Stimulated activated CD4-positive, alpha-beta T cell treated with anti-CD3 and anti-CD28 coated beads, Interleukin-1b, Interleukin-23, amount 100 ng/mL, for 48 hours (primary cell): ENCODE results near the gene ISCU.
"Not testable (repeated sequence)": the region's sequence is repeated elsewhere in the genome, so short reads cannot be mapped to it uniquely, and the experiment has no call there.

Experiments
- DNase-seq: peaks from one replicate; pipeline ENCODE4 v3.0.0-alpha.2; 2020

Gene ISCU

DNA sequence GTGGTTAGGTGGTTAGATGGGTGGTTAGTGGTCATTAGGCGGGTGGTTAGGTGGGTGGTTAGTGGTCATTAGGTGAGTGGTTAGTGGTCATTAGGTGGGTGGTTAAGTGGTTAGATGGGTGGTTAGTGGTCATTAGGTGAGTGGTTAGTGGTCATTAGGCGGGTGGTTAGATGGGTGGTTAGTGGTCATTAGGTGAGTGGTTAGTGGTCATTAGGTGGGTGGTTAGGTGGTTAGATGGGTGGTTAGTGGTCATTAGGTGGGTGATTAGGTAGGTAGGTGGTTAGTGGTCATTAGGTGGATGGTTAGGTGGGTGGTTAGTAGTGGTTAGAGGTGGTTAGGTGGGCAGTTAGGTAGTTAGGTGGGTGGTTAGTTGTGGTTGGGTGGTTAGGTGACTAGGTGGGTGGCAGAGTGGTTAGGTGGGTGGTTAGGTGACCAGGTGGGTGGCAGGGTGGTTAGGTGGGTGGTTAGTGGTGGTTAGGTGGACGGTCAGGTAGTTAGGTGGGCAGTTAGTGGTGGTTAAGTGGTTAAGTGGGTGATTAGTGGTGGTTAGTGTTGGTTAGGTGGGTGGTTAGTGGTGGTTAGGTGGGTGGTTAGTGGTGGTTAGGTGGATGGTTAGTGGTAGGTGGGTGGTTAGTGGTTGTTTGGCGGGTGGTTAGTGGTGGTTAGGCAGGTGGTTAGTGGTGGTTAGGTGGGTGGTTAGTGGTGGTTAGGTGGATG lies 43.5 kb downstream of the ISCU start:
- no peak for DNase-seq

DNA sequence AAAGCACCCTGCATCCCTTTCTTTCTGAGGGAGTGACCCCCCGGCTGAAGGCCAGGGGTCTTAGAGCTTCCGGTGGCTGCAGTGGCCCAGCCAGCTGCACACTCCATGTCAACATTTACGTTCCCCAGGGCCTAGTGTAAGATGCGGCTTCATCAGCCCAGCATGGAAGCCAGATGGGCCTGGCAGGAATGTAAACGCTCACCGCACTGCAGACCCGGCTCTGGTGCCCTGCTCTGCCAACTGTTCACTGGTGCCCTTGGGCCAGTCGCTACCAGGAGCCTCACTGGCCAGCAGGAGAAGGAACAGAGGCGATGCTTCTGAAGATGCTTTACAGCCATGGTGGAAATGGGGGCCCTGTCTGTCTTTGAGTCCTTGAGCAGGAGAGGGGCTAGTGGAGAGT lies 44.1 kb downstream of the ISCU start:
- no peak for DNase-seq

DNA sequence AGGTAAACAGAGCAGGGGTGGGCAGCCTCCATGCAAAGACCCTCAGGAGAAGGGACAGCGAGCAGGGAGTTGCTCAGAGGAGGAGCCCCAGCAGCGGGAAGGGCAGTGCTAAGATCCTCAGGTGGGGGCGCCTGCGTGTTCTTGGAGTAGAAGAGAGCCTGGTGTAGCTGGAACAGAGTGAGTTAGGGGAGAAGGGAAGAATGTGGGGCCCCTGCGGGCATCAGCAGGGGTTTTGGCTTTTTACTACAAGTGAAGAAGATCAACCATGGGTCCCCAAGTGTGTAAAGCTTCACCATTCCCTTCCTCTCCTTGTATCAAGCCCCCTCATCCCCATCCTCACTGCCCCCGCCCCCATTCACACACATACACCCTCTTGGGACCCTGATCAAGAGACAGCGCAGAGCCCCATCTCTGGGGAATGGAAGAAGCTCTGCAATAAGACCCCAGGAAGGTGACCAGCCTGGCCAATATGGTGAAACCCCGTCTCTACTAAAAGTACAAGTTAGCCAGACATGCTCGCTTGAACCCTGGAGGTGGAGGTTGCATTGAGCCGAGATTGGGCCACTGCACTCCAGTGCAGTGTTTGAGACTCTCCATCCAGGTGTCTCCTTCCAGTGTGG lies 45.7 kb downstream of the ISCU start:
- DNase-seq: no peak

DNA sequence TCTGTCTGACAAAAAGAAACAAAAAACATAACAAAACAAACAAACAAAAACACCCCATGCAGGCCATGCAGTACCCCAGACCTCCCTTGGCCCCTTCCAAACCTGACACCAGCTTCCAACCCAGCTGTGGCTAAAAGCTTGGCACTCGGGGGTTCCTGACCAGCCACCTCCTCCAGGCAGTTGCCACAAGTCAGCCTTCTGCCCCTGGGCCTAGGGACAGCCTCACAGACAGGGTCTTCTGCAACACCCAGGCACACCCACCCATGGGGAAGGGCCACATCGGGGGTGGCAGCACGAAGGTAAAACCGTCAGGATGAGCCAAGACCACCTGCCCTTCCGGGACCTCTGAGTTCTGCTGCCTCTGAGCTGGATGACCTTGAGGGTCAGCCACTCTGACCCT lies 46.2 kb downstream of the ISCU start:
- DNase-seq: no peak

DNA sequence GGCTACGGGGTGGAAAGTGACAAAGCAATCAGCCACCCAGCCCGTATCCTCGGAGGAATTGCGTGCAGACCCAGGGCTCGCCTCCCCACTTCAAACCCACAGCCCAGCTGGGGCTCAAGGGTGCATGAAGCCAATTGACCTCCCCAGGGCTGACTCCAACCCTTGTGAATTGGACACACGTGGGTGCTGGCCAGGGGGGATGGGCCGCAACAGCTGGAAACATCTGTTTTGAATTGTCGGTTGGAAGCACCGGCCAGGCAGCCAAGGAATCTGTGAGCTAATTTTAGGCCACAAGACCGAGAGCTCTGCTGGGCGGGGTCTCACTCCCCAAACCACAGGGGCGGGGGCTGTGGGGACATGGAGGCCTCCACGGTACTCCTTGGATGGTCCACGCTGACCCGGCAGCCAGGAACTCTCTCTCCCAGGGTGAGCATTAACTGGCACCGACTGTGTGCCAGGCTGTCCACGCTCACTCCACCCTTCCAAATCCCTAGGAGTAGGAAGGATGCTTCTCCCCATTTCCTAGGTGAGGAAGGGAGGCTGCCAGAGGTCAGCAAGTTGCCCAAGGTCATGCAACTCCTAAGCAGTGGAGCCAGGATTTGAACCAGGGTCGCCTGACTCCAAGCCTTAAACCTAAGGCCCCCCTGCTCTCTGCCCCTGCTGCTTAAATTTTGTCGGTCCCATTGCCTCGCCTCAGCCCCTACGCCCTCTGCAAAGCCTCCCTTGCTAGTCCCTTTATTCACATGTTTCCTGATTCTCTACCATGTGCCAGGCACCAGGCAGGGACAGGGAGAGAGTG lies 47.3 kb downstream of the ISCU start:
- DNase-seq: no peak

DNA sequence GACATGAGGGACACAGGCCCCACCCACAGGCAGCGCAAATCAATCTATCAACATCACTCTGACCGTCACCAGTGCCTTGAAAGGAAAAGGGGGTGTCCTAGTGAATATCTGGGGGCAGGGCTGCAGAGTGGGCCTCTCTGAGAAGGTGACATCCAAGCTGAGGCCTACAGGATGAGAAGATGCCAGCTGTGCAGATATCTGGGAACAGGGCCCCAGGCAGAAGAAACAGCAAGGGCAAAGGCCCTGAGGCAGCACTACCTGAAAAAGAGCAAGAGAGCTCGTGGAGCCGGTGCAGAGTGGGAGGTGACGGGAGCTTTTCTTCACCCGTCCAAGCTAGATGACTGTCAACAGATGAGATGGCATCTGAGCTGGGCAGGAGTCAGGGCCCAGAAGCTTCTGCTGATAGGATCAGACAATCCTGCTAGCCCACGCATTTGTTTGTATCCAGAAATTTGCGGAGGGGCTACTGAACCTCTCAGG lies 48.0 kb downstream of the ISCU start:
- no peak for DNase-seq

DNA sequence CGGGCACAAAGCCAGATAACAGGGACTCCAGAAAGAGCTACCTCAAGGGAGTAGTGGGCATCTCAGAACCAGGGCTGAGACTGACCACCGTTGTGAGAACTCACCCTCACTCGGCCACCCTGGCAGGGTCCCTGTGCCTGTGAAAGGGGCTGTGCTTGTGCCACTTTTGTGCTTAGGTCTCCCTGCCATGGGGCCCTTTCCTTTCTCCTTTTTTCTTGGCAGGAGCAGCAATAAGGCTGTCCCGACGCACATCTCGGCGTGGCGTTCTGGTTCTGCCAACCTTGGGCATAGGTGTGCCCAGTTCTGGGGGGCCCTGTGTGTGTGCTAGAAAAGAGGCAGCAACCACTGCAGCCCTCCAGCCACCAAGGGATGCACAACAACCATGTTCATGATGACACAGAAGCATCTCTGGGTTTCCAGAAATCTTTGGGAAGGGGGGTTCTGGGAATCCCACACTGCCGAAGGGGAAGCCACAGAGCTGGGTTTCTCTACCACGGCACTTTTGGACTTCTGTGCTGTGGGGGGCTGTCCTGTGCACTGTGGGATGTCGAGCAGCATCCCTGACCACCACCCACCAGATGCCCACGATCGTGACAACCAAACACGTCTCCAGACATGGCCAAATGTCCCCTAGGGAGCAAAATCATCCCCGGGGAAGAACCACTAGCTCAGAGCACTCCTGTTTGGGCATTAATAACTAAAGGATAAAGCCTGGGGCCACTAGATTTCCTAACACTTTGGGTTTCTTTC lies 48.6 kb downstream of the ISCU start:
- DNase-seq: no peak

DNA sequence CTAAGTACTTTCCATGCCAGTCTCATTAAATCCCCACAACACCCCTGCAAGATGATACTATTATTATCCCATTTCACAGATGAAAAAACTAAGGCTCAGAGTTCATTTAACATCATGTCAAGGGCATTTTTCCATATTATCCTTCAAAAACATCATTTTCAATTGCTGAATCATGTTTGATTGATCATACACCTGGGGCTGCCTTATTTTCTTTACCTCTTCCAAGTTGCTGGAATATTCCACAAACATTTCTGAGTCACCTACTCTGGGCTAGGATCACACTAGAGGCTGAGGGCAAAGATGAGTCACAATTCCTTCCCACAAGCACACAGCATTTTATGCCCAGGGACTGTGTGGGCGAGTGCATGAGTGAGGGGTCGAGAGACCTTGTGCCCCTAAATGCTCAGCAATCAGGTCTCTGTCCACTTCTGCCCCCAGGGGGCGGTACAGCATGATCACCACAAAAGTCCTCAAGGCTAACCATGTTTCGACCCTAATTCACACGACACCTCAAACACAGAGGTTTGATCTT lies 49.6 kb downstream of the ISCU start:
- peak; percentile 55 for DNase-seq

DNA sequence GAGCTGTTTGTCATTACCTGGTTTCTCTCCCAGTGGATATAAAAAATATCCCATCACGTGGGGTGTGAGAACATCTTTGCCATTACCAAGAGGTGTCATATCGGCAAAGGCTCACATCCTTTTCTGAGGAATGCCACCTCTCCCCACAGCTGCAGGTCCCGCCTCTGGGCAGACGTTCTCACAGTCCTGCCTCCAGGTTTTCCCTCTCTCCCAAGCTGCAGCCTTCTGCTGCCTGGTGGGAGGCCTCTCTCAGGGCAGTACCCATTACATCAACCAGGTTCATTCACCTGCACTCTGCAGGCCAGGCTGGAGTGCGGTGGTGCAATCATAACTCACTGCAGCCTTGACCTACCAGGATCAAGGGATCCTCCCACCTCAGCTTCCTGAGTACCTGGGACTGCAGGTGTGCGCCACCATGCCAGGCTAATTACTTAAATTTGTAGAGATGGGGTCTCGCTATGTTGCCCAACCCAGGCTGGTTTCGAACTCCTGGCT lies 50.4 kb downstream of the ISCU start:
- DNase-seq: no peak

DNA sequence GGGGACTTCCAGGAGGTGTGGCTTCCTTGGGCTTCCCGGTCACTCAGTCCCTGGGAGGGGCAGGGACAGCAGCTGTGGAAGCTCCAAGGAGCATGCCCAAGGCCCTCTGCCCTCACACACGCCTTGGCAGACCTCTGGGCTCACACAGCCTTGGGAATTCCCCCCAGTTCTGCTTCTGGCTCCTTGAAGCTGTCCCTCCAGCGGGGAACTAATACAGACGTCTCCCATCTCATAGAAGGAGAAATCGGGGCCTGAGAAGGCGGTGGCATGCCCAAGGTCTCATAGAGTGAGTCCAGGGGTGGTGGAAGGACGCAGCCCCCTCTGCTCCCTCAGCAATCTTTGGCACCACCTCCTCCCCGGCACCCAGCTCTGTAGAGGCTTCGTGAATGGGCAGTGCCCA lies 51.2 kb downstream of the ISCU start:
- no peak for DNase-seq

DNA sequence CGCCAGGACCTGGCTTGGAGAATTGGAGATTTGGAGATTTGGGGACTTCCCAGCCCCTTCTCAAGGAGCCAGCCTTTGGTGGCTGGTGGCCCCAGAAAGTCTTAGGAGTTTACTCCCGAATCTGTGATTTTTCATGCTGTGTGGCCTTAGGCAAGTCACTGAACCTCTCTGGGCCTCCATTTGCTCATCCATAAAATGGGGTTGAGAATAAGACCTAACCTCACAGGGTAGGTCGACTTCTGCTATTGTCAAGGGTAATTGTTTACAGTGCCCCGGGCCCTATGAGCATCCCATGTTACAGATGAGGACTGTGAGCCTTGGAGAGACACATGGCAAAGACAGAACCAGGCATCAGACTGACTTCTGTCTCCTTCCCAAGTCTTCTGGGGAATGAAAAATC lies 51.6 kb downstream of the ISCU start:
- no peak for DNase-seq

DNA sequence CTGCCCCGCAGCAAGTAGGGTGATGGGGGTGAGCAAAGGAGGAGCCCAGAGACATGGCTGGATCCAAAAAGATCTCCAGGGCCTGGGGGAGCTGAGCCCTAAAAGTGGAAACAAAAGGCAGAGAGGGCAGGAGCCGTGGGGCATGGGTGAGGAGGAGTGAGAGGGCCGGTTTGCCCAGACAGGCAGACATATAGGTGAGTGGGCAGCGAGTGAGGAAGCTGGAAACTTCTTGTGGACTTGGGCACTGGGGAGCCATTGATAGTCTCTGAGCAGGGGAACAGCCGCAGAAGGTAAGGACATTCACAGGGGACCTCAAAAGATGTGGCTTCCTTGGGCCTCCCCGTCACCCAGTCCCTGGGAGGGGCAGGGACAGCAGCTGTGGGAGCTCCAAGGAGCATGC lies 52.2 kb downstream of the ISCU start:
- no peak for DNase-seq

DNA sequence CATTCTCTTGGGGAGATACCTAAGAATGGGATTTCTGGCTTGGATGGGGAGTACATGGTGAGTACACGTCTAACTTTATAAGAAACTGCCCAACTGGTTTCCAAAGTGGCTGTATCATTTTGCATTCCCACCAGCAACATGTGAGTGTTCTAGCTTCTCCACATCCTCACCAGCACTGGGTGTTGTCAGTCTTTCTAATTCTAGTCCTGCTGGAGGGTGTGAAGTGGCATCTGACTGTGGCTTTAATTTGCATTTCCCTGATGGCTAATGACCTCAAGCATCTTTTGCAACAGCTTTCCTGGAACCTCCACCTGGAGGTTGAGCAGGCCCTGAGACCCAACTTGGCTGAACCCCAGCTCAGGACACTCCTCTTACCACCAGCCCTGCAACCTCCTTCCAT lies 53.5 kb downstream of the ISCU start:
- no peak for DNase-seq

DNA sequence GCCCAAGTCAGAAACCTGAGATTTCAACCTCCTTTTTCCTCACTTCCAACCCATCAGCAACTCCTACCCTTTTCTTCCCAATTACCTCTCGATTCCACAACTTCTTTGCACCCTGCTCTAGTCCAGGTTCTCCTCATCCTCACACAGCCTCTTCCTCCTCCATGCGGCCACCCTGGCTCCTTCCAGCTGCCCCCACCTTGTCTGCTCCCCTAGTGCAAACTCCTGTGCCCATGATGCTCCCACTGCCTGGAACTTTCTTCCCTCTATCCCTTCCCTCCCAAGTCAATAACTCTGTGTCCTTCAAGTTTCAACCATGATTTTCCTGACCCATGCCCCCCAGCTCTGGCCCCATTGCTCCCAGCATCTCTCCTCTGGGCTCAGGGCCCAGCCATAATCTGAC lies 54.0 kb downstream of the ISCU start:
- no peak for DNase-seq

DNA sequence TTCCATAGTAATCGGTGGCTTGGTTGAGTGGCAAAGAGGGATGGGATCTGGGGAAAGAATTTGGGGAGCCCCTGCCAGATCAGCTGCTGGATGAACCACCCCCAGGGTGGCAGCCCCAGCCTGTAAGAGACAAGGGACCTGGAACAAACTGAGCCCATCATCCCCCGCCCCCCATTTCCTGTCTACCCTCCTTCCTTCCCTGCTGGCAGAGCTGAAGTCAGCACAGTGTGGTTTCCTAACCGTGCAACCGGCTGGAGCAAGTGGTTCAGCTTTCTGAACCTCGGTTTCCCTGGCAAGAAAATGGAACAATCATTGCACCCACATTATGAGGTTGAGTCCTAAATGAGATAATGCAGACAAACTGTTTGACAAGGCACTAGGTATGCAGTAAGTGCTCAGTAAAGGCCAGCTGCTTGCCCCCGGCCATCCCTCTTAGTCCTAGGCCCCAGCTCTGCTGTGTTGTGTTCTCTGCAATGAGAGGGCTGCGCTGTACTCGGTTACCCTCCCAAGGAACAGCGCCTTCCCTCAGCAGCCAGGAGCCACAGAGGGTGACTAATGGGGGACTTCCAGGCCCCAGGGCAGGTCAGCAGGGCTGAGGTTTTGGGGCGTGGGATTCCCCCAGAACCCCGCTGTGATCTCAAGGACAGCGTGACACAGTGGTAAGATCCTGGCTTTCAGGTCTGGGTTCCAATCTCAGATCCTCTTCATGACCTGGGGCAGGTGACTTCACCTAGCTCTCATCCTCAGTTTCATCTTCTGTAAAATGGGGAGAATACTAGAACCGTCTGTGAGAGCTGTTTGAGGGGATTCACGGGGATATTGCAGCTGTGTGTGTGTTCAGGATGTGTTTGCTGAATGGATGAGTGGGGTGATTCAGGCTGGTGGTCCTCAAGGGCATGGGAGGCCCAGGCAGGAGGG lies 54.8 kb downstream of the ISCU start:
- DNase-seq: peak; percentile 87

DNA sequence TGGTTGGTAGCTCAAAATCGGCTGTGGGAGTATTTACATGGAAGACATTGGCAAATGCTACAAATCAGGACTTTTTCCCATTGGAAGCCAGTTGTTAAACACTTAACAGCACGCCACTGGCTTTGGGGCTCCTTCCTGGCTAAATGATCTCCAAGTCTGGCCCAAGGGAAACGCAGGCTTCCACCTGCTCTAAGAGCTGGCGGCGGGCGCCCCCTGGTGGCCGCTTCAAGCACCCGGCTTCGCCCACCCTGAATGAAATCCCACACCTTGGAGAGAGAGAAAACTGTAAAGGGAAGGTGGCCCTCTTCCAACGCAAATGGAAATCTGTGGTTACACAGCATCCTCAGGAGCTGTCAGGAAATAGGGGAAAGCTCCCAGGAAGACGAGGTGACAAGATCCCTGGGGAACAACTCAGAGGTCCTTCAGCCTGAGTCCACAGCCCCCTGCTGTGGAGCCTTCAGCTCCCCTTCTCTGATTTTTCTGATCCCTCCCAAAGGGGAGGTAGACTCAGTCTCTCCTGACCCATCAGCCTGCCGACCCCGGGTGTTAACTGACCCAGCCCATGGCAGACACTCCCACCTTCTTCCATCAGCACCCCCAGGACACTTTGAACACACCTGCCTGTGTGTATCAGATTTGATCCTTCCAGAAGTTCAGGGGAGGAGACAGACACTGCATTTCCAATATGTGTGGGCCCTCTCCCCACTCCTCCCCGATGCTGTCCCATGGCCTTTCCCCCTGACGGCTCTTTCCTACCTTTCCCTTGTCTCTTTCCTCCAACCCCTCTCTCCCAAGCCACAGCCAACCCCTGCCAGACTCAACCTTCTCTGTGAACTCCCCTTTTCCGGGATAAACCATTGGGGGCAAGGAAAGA lies 55.9 kb downstream of the ISCU start:
- peak; percentile 73 for DNase-seq

DNA sequence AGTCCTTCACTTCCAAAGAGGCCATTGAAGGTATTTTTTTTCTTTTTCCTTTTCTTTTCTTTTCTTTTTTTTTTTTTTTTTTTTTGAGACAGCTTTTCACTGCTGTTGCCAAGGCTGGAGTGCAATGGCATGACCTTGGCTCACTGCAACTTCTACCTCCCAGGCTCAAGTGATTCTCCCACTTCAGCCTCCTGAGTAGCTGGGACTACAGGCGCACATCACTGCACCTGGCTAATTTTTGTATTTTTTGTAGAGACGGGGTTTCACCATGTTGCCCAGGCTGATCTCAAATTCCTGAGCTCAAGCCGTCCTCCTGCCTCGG lies 56.5 kb downstream of the ISCU start:
- not testable (repeated sequence) for DNase-seq
